SK-N-MC (cell line): ENCODE data around the gene NKIRAS1.

ENCODE experiments used
- EZH2 ChIP-seq: fragments of 200-600 bp; sonication (generic); IDR thresholded peaks from one replicate; pipeline ENCODE4 v1.6.1; 2017; ENCODE audit warnings: antibody characterized with exemption
- FOXP2 ChIP-seq: optimal IDR thresholded peaks from 2 replicates; pipeline ENCODE3; 2011; ENCODE audit warnings: mild to moderate bottlenecking, moderate library complexity; ENCODE audit not compliant: insufficient read depth; ENCODE audit errors: extremely low read length, control extremely low read depth
- POLR2AphosphoS5 ChIP-seq: IDR thresholded peaks from 2 replicates; pipeline ENCODE4 v1.6.1; 2012; ENCODE audit warnings: mild to moderate bottlenecking, low read depth, low read length, borderline replicate concordance

- TF ChIP-seq POLR2AphosphoS5, result no peak
- no peak for TF ChIP-seq EZH2
- TF ChIP-seq FOXP2, result no peak
Observed at GRCh38 chr3:23923786-23924185, 7.0 kb upstream of the NKIRAS1 start.
